ENCODE data around the gene KDM5A.

DNA sequence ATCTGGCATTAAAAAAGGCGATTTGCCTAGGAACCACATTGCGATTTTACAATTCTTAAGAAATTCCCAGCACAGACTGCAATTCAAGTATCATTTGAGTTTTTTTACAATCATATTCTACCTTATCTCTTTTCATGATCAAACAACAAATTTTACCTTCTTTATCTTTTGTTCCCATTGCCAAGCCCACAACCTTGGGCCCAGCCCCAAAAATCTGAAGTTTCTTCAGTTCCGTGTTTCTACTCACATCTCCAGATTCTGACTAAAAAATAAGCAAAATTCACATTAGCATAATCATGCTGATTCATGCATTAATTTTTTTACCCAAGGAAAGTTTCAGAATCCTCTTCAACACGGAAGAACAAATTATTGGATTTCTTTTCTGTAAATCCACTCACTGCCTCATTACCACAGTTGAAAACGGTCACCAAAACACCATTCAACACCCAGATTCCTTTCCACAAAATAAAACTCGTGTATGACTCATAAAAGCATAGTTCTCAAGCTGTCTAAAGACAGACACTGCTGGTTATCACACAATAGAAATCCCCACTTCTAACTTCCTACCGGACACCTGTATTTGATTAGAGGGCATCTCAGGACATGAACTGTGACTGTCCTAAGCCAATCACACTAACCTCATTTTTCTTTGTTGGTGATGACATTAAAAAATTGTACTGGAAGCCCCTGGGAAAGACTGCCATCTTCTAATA, 32.7 kb downstream of the KDM5A start:
- TF ChIP-seq, protein P1, sequence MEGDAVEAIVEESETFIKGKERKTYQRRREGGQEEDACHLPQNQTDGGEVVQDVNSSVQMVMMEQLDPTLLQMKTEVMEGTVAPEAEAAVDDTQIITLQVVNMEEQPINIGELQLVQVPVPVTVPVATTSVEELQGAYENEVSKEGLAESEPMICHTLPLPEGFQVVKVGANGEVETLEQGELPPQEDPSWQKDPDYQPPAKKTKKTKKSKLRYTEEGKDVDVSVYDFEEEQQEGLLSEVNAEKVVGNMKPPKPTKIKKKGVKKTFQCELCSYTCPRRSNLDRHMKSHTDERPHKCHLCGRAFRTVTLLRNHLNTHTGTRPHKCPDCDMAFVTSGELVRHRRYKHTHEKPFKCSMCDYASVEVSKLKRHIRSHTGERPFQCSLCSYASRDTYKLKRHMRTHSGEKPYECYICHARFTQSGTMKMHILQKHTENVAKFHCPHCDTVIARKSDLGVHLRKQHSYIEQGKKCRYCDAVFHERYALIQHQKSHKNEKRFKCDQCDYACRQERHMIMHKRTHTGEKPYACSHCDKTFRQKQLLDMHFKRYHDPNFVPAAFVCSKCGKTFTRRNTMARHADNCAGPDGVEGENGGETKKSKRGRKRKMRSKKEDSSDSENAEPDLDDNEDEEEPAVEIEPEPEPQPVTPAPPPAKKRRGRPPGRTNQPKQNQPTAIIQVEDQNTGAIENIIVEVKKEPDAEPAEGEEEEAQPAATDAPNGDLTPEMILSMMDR (IDR thresholded peaks at IDR 0.05; ENCODE audit: insufficient read depth, low read length, poor library complexity, severe bottlenecking), result no peak
- TF ChIP-seq EZH2phosphoT487 (conservative IDR thresholded peaks at IDR 0.05; ENCODE audit: low read length), result no peak

All from SU-DHL-6 (cell line).